Measurements from ENCODE around the gene ARHGEF4. TPM values are rescaled to one million over a fixed set of nuclear protein-coding genes. Genes with fewer than 3 reads are reported as not detected.
"Not testable (repeated sequence)": the region's sequence is repeated elsewhere in the genome, so short reads cannot be mapped to it uniquely, and the experiment has no call there.

Gene ARHGEF4
- total RNA-seq, 4 donors from 2014 or later, result 23.7 to 51.5 (median 37.1) TPM

DNA sequence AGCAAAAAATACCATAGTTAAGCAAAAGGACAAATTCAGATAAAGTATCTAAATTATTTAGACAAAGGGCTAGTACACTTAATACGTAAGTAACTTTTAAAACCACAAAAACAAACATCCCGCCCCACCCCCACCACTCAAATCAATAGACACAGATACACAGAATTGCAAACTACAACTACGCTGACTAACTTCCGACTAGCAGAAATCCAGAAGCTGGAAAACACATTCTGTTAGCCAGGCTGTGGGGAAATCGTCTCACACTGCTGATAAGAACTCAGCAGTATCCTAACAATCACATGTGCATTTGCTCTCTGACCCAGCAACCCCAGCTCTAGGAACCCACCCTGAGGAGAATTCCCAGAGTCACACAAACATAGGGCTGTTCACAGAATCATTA, 240.0 kb downstream of the ARHGEF4 start:
- Histone ChIP-seq H3K4me3 (no peak overlapping the region), H3K27me3 (no peaks in the 10 kb centered on the region), H3K4me1 (peaks cover 21 to 39% (median 27%) of the 10 kb centered on the region in 4 donors), H3K9me3 (no peaks in the 10 kb centered on the region), H3K27ac (replicated peaks in 1 of 4) (no peak overlapping the region), H3K36me3 (peaks cover 38 to 97% (median 76%) of the 10 kb centered on the region in 4 donors)
- 86% methylated on average over 5 of the region's 5 CpGs for WGBS
- TF ChIP-seq, protein P1, sequence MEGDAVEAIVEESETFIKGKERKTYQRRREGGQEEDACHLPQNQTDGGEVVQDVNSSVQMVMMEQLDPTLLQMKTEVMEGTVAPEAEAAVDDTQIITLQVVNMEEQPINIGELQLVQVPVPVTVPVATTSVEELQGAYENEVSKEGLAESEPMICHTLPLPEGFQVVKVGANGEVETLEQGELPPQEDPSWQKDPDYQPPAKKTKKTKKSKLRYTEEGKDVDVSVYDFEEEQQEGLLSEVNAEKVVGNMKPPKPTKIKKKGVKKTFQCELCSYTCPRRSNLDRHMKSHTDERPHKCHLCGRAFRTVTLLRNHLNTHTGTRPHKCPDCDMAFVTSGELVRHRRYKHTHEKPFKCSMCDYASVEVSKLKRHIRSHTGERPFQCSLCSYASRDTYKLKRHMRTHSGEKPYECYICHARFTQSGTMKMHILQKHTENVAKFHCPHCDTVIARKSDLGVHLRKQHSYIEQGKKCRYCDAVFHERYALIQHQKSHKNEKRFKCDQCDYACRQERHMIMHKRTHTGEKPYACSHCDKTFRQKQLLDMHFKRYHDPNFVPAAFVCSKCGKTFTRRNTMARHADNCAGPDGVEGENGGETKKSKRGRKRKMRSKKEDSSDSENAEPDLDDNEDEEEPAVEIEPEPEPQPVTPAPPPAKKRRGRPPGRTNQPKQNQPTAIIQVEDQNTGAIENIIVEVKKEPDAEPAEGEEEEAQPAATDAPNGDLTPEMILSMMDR (IDR thresholded peaks at IDR 0.05), result no peak
- TF ChIP-seq POLR2A (IDR thresholded peaks at IDR 0.05; ENCODE audit: low read depth) (no peak), POLR2AphosphoS5 (IDR thresholded peaks at IDR 0.05) (no peak), EP300 (IDR thresholded peaks at IDR 0.05) (no peak)
- intact Hi-C loops (cut with DNase I), result no loop called here
- DNase-seq (ENCODE audit: extremely low spot score), result no peak

GRCh38 chr2:131077182-131077846, 240.6 kb downstream of the ARHGEF4 start:
- Histone ChIP-seq H3K36me3 (peaks cover 40 to 97% (median 78%) of the 10 kb centered on the region in 4 donors), H3K9me3 (no peaks in the 10 kb centered on the region), H3K27me3 (no peaks in the 10 kb centered on the region), H3K4me1 (peaks cover 21 to 39% (median 30%) of the 10 kb centered on the region in 4 donors), H3K27ac (replicated peaks in 1 of 4) (no peak overlapping the region), H3K4me3 (no peak overlapping the region)
- intact Hi-C loops (cut with DNase I), result no loop called here
- TF ChIP-seq POLR2A (IDR thresholded peaks at IDR 0.05; ENCODE audit: low read depth), result no peak
- WGBS, result 85% methylated on average over 11 of the region's 11 CpGs
- no peak for DNase-seq (ENCODE audit: extremely low spot score)

DNA sequence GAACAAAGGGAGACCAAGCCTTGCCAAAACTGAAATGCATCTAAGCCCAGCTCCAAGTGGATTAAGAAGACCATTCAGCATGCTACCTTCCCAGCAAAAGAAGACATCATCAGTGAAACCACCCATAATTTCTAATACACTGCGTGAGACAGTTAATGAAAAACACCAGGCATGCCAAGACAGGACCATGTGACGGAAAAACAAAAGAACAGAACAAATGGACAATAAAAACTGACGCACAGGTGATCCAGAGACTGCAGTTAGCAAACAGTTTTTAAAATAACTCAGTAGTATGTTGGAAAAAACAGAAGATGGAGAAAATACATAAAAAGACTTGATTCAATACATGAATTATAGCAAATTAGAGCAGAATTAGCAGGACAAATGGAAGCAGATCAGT, 241.3 kb downstream of the ARHGEF4 start:
- intact Hi-C loops (cut with DNase I), result no loop called here
- no peak for TF ChIP-seq POLR2A (IDR thresholded peaks at IDR 0.05; ENCODE audit: low read depth)
- TF ChIP-seq, protein P1 (IDR thresholded peaks at IDR 0.05), result no peak
- no peak for TF ChIP-seq POLR2AphosphoS5 (IDR thresholded peaks at IDR 0.05)
- no peak for TF ChIP-seq EP300 (IDR thresholded peaks at IDR 0.05)
- H3K27ac ChIP-seq (replicated peaks in 1 of 4), result no peak overlapping the region
- no peak for DNase-seq (ENCODE audit: extremely low spot score)
- WGBS, result 80% methylated on average over 3 of the region's 3 CpGs
- H3K36me3 ChIP-seq, result peaks cover 41 to 93% (median 76%) of the 10 kb centered on the region in 4 donors
- H3K4me3 ChIP-seq, result no peak overlapping the region
- no peaks in the 10 kb centered on the region for H3K27me3 ChIP-seq
- H3K9me3 ChIP-seq, result no peaks in the 10 kb centered on the region
- H3K4me1 ChIP-seq, result peaks cover 21 to 39% (median 30%) of the 10 kb centered on the region in 4 donors

DNA sequence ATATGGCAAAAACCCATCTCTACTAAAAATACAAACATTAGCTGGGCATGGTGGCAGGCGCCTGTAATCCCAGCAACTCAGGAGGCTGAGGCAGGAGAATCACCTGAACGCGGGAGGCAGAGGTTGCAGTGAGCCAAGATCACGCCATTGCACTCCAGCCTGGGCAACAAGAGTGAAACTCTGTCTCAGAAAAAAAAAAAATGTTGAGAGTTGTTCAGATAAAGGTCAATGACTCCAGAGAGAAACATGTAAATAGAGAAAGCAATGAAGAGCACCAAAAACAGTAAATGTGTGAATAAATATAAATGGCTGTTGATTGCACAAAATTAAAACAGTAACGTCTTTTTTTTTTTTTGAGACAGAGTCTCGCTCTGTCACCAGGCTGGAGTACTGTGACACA, 243.2 kb downstream of the ARHGEF4 start:
- H3K27me3 ChIP-seq; DNase-seq (ENCODE audit: extremely low spot score); H3K4me3 ChIP-seq; intact Hi-C loops (cut with DNase I); H3K27ac ChIP-seq (replicated peaks in 1 of 4); H3K9me3 ChIP-seq: not testable (repeated sequence)
- 94% methylated on average over 6 of the region's 6 CpGs for WGBS
- H3K4me1 ChIP-seq, result peaks cover 11 to 33% (median 29%) of the 10 kb centered on the region in 4 donors
- peaks cover 41 to 79% (median 66%) of the 10 kb centered on the region in 4 donors for H3K36me3 ChIP-seq

- no peak overlapping the region for H3K4me3 ChIP-seq
- no peaks in the 10 kb centered on the region for H3K27me3 ChIP-seq
- no peak for DNase-seq (ENCODE audit: extremely low spot score)
- no peak overlapping the region for H3K27ac ChIP-seq (replicated peaks in 1 of 4)
- peaks cover 33 to 79% (median 62%) of the 10 kb centered on the region in 4 donors for H3K36me3 ChIP-seq
- TF ChIP-seq POLR2AphosphoS5 (IDR thresholded peaks at IDR 0.05) (no peak), EP300 (IDR thresholded peaks at IDR 0.05) (no peak), POLR2A (IDR thresholded peaks at IDR 0.05; ENCODE audit: low read depth) (no peak)
- TF ChIP-seq, protein P1 (IDR thresholded peaks at IDR 0.05), result no peak
- no peaks in the 10 kb centered on the region for H3K9me3 ChIP-seq
- intact Hi-C loops (cut with DNase I), result no loop called here
- 93% methylated on average over 4 of the region's 4 CpGs for WGBS
- peaks cover 23 to 38% (median 35%) of the 10 kb centered on the region in 4 donors for H3K4me1 ChIP-seq
Measured at GRCh38 chr2:131081190-131081589, 244.5 kb downstream of the ARHGEF4 start.
